Hepatocyte (in vitro differentiated cells): ENCODE data around the gene TOR4A. TPM values are rescaled to one million over a fixed set of nuclear protein-coding genes. Genes with fewer than 3 reads are reported as not detected.
"Not testable (repeated sequence)": the region's sequence is repeated elsewhere in the genome, so short reads cannot be mapped to it uniquely, and the experiment has no call there.

Experiments
- DNase-seq: peaks from one replicate; pipeline ENCODE4 v3.0.0-alpha.2; 2016; ENCODE audit warnings: low spot score
- H2AFZ ChIP-seq: fragments of 200-600 bp; sonication (generic); 2 replicates; pipeline ENCODE4 v1.6.0; 2016; ENCODE audit warnings: antibody characterized with exemption, mild to moderate bottlenecking
- H3K27ac ChIP-seq: fragments of 200-600 bp; sonication (generic); 2 replicates; pipeline ENCODE4 v1.5.1; 2016; ENCODE audit warnings: mild to moderate bottlenecking
- H3K27me3 ChIP-seq: fragments of 200-600 bp; sonication (generic); 2 replicates; pipeline ENCODE4 v1.6.1; 2016
- H3K36me3 ChIP-seq: fragments of 200-600 bp; sonication (generic); replicated peaks from 2 replicates; pipeline ENCODE4 v1.5.1; 2016; ENCODE audit warnings: low read depth; ENCODE audit not compliant: insufficient read depth
- H3K4me1 ChIP-seq: fragments of 200-600 bp; sonication (generic); 2 replicates; pipeline ENCODE4 v1.5.1; 2016; ENCODE audit warnings: mild to moderate bottlenecking, moderate library complexity; ENCODE audit not compliant: insufficient read depth
- H3K4me2 ChIP-seq: fragments of 200-600 bp; sonication (generic); 2 replicates; pipeline ENCODE4 v1.6.0; 2016
- H3K4me3 ChIP-seq: fragments of 200-600 bp; sonication (generic); 2 replicates; pipeline ENCODE4 v1.5.1; 2016; ENCODE audit warnings: mild to moderate bottlenecking
- H3K79me2 ChIP-seq: fragments of 200-600 bp; sonication (generic); 2 replicates; pipeline ENCODE4 v1.6.0; 2017; ENCODE audit warnings: mild to moderate bottlenecking
- H3K9me2 ChIP-seq: fragments of 200-600 bp; sonication (generic); replicated peaks from 2 replicates; pipeline ENCODE4 v1.6.0; 2017; ENCODE audit warnings: mild to moderate bottlenecking; ENCODE audit not compliant: insufficient read depth
- H3K9me3 ChIP-seq: fragments of 200-600 bp; sonication (generic); 2 replicates; pipeline ENCODE4 v1.5.1; 2016; ENCODE audit warnings: low read depth, mild to moderate bottlenecking
- H4K20me1 ChIP-seq: fragments of 200-600 bp; sonication (generic); 2 replicates; pipeline ENCODE4 v1.6.0; 2016; ENCODE audit warnings: mild to moderate bottlenecking; ENCODE audit not compliant: insufficient read depth, poor library complexity, severe bottlenecking
- CTCF ChIP-seq: fragments of 200-600 bp; sonication (generic); IDR thresholded peaks from 2 replicates; pipeline ENCODE4 v1.5.1; 2016; ENCODE audit warnings: antibody characterized with exemption, mild to moderate bottlenecking; ENCODE audit not compliant: poor library complexity
- EZH2 ChIP-seq: fragments of 200-600 bp; sonication (generic); IDR thresholded peaks from 2 replicates; pipeline ENCODE4 v1.6.1; 2016; ENCODE audit warnings: antibody characterized with exemption, mild to moderate bottlenecking, borderline replicate concordance
- EZH2phosphoT487 ChIP-seq: fragments of 200-600 bp; sonication (generic); IDR thresholded peaks from one replicate; pipeline ENCODE4 v1.6.1; 2018; ENCODE audit warnings: antibody characterized with exemption, mild to moderate bottlenecking, low read depth, moderate library complexity; ENCODE audit not compliant: unreplicated experiment, severe bottlenecking
- WGBS: methylation state at CpG from one replicate; pipeline ENCODE4 v1.1.6; 2016; ENCODE audit warnings: low lambda C conversion rate; ENCODE audit errors: missing lambda C conversion rate; 5-methylcytosine and 5-hydroxymethylcytosine counted together
- polyA plus RNA-seq: library from polyadenylated mRNA; unstranded; fragments of >200 nt; fragmentation: Nextera tagmentation; extraction: Ambion mirVana; gene quantifications from 2 replicates; pipeline ENCODE4 v1.2.1, GENCODE V29; 2016
- total RNA-seq: library from RNA; depleted of rRNA; stranded (reverse); fragments of >200 nt; gene quantifications from 2 replicates; pipeline ENCODE4 v1.2.3, GENCODE V29; 2014

TOR4A gene
- total and polyA plus RNA-seq, 2 experiments from 2014 or later: 8.0 to 14.4 TPM

GRCh38 chr9:137237759-137238726 lies 39.5 kb upstream of the TOR4A start:
- peaks cover 48% of the 10 kb centered on the region for H3K79me2 ChIP-seq
- H3K27me3 ChIP-seq: no peaks in the 10 kb centered on the region
- no peaks in the 10 kb centered on the region for H3K36me3 ChIP-seq
- H2AFZ ChIP-seq: no peak overlapping the region
- H3K4me1 ChIP-seq: peaks cover 34% of the 10 kb centered on the region
- WGBS: 85% methylated on average over 12 of the region's 13 CpGs
- peak overlapping the region; percentile 82 for H3K4me2 ChIP-seq
- no peak for TF ChIP-seq EZH2
- TF ChIP-seq EZH2phosphoT487: no peak
- TF ChIP-seq CTCF: no peak
- no peak overlapping the region for H3K4me3 ChIP-seq
- no peak for DNase-seq
- no peaks in the 10 kb centered on the region for H3K9me3 ChIP-seq
- peaks cover 15% of the 10 kb centered on the region for H4K20me1 ChIP-seq
- H3K27ac ChIP-seq: no peak overlapping the region
- no peaks in the 10 kb centered on the region for H3K9me2 ChIP-seq

- H3K36me3 ChIP-seq, H3K27me3 ChIP-seq, DNase-seq, H3K9me3 ChIP-seq, H3K9me2 ChIP-seq: not testable (repeated sequence)
- Histone ChIP-seq H3K27ac (peak overlapping the region; percentile 94), H3K4me3 (peak overlapping the region; percentile 82), H3K79me2 (peaks cover 61% of the 10 kb centered on the region), H2AFZ (peak overlapping the region; percentile 33), H3K4me2 (peak overlapping the region; percentile 82), H3K4me1 (peaks cover 34% of the 10 kb centered on the region), H4K20me1 (peaks cover 24% of the 10 kb centered on the region)
- 49% methylated on average over 27 of the region's 27 CpGs for WGBS
These were observed 37.9 kb upstream of the TOR4A start for GRCh38 chr9:137239541-137240200.

- H4K20me1 ChIP-seq: peaks cover 24% of the 10 kb centered on the region
- peak overlapping the region; percentile 94 for H3K27ac ChIP-seq
- no peaks in the 10 kb centered on the region for H3K9me2 ChIP-seq
- peaks cover 34% of the 10 kb centered on the region for H3K4me1 ChIP-seq
- H2AFZ ChIP-seq: peak overlapping the region; percentile 33
- 1% methylated on average over 40 of the region's 58 CpGs for WGBS
- H3K4me2 ChIP-seq: peak overlapping the region; percentile 82
- TF ChIP-seq CTCF: peak; percentile 21
- TF ChIP-seq EZH2phosphoT487: no peak
- TF ChIP-seq EZH2: no peak
- no peaks in the 10 kb centered on the region for H3K9me3 ChIP-seq
- no peaks in the 10 kb centered on the region for H3K27me3 ChIP-seq
- DNase-seq: peak; percentile 91
- H3K79me2 ChIP-seq: peaks cover 61% of the 10 kb centered on the region
- peak overlapping the region; percentile 82 for H3K4me3 ChIP-seq
- H3K36me3 ChIP-seq: no peaks in the 10 kb centered on the region
These were observed 37.1 kb upstream of the TOR4A start for GRCh38 chr9:137240318-137240840.
